Mesendoderm (in vitro differentiated cells): Measurements from ENCODE around the gene FDX2.
A peak's percentile ranks its signal among the peaks of the same experiment; 100 is the strongest.
"Not testable (repeated sequence)": the region's sequence is repeated elsewhere in the genome, so short reads cannot be mapped to it uniquely, and the experiment has no call there.

Experiments used
- DNase-seq: peaks from one replicate; pipeline ENCODE4 v3.0.0; 2013
- H2AK5ac ChIP-seq: 2 replicates; pipeline ENCODE4 v1.6.1; 2013; ENCODE audit warnings: low read length, inconsistent platforms
- H2BK120ac ChIP-seq: 2 replicates; pipeline ENCODE4 v1.6.1; 2013; ENCODE audit warnings: low read depth, mild to moderate bottlenecking, low read length, moderate library complexity, mixed read lengths
- H2BK15ac ChIP-seq: replicated peaks from 2 replicates; pipeline ENCODE4 v1.6.1; 2013; ENCODE audit warnings: low read depth, mild to moderate bottlenecking, moderate library complexity
- H2BK5ac ChIP-seq: 2 replicates; pipeline ENCODE4 v1.6.1; 2013; ENCODE audit warnings: low read length, inconsistent platforms
- H3K18ac ChIP-seq: 2 replicates; pipeline ENCODE4 v1.6.1; 2013; ENCODE audit warnings: mild to moderate bottlenecking, low read length, mixed read lengths
- H3K23ac ChIP-seq: one replicate; pipeline ENCODE4 v1.6.1; 2013; ENCODE audit warnings: low read length
- H3K27ac ChIP-seq: 2 replicates; pipeline ENCODE4 v1.5.1; 2013; ENCODE audit warnings: low read depth, mild to moderate bottlenecking, inconsistent platforms, low read length, moderate library complexity
- H3K27me3 ChIP-seq: 2 replicates; pipeline ENCODE4 v1.6.1; 2013; ENCODE audit warnings: low read length, control low read depth, mild to moderate bottlenecking, inconsistent platforms; ENCODE audit not compliant: insufficient read depth, poor library complexity
- H3K36me3 ChIP-seq: 2 replicates; pipeline ENCODE4 v1.6.1; 2013; ENCODE audit warnings: low read length, inconsistent platforms; ENCODE audit not compliant: control insufficient read depth, insufficient read depth
- H3K4ac ChIP-seq: one replicate; pipeline ENCODE4 v1.6.1; 2013; ENCODE audit warnings: low read depth, mild to moderate bottlenecking, low read length, moderate library complexity
- H3K4me1 ChIP-seq: 2 replicates; pipeline ENCODE4 v1.6.1; 2013; ENCODE audit warnings: low read depth, low read length, inconsistent platforms; ENCODE audit not compliant: control insufficient read depth
- H3K4me2 ChIP-seq: 2 replicates; pipeline ENCODE4 v1.6.1; 2013; ENCODE audit warnings: low read length
- H3K4me3 ChIP-seq: 2 replicates; pipeline ENCODE4 v1.5.1; 2013; ENCODE audit warnings: mild to moderate bottlenecking, low read length
- H3K56ac ChIP-seq: one replicate; pipeline ENCODE4 v1.6.1; 2013; ENCODE audit warnings: low read length
- H3K79me1 ChIP-seq: 2 replicates; pipeline ENCODE4 v1.6.1; 2013; ENCODE audit warnings: low read length, inconsistent platforms
- H3K79me2 ChIP-seq: 2 replicates; pipeline ENCODE4 v1.6.1; 2013; ENCODE audit warnings: mild to moderate bottlenecking, low read length; ENCODE audit not compliant: control insufficient read depth, insufficient read depth
- H3K9ac ChIP-seq: 2 replicates; pipeline ENCODE4 v1.6.1; 2013; ENCODE audit warnings: low read length, inconsistent platforms
- H4K5ac ChIP-seq: one replicate; pipeline ENCODE4 v1.6.1; 2013; ENCODE audit warnings: low read length
- H4K8ac ChIP-seq: one replicate; pipeline ENCODE4 v1.6.1; 2013; ENCODE audit warnings: low read depth, mild to moderate bottlenecking, control low read depth, low read length, moderate library complexity
- WGBS: extraction: QIAGEN DNeasy Blood & Tissue Kit; methylation state at CpG from one replicate; pipeline ENCODE4 v1.1.7; 2013; ENCODE audit warnings: low lambda C conversion rate, missing lambda C conversion rate; ENCODE audit not compliant: insufficient coverage; ENCODE audit errors: extremely low coverage; 5-methylcytosine and 5-hydroxymethylcytosine counted together

Gene FDX2

GRCh38 chr19:10344780-10345179, 29.0 kb upstream of the FDX2 start:
- H3K4me3 ChIP-seq = no peak overlapping the region
- H3K23ac ChIP-seq = no peak overlapping the region
- H2AK5ac ChIP-seq = no peak overlapping the region
- H3K9ac ChIP-seq = no peak overlapping the region
- H3K4me2 ChIP-seq = no peak overlapping the region
- no peaks in the 10 kb centered on the region for H3K79me1 ChIP-seq
- no peak overlapping the region for H3K18ac ChIP-seq
- H3K79me2 ChIP-seq = no peaks in the 10 kb centered on the region
- H3K4ac ChIP-seq = no peak overlapping the region
- H3K56ac ChIP-seq = no peak overlapping the region
- no peaks in the 10 kb centered on the region for H3K4me1 ChIP-seq
- no peak for DNase-seq
- no peaks in the 10 kb centered on the region for H3K36me3 ChIP-seq
- no CpG with 5 or more reads among the region's 10 CpGs for WGBS
- no peak overlapping the region for H3K27ac ChIP-seq
- H4K8ac ChIP-seq = no peak overlapping the region
- H4K5ac ChIP-seq = no peak overlapping the region
- no peak overlapping the region for H2BK15ac ChIP-seq
- no peaks in the 10 kb centered on the region for H3K27me3 ChIP-seq
- no peak overlapping the region for H2BK120ac ChIP-seq
- no peak overlapping the region for H2BK5ac ChIP-seq

GRCh38 chr19:10343495-10343894, 27.7 kb upstream of the FDX2 start:
- H3K23ac ChIP-seq = no peak overlapping the region
- H3K4me2 ChIP-seq = no peak overlapping the region
- H3K56ac ChIP-seq = no peak overlapping the region
- H3K4me1 ChIP-seq = no peaks in the 10 kb centered on the region
- H3K36me3 ChIP-seq = no peaks in the 10 kb centered on the region
- H2AK5ac ChIP-seq = no peak overlapping the region
- H4K8ac ChIP-seq = no peak overlapping the region
- no peak for DNase-seq
- no peak overlapping the region for H2BK15ac ChIP-seq
- H2BK5ac ChIP-seq = no peak overlapping the region
- no peak overlapping the region for H3K4me3 ChIP-seq
- H2BK120ac ChIP-seq = no peak overlapping the region
- no peak overlapping the region for H3K4ac ChIP-seq
- H4K5ac ChIP-seq = no peak overlapping the region
- WGBS = no CpG with 5 or more reads among the region's 2 CpGs
- H3K18ac ChIP-seq = no peak overlapping the region
- no peak overlapping the region for H3K27ac ChIP-seq
- H3K79me2 ChIP-seq = no peaks in the 10 kb centered on the region
- H3K9ac ChIP-seq = no peak overlapping the region
- no peaks in the 10 kb centered on the region for H3K27me3 ChIP-seq
- no peaks in the 10 kb centered on the region for H3K79me1 ChIP-seq

GRCh38 chr19:10339977-10340376, 24.2 kb upstream of the FDX2 start:
- Histone ChIP-seq H2AK5ac (no peak overlapping the region), H3K9ac (no peak overlapping the region), H4K8ac (no peak overlapping the region), H2BK120ac (no peak overlapping the region), H3K18ac (no peak overlapping the region), H3K4me2 (no peak overlapping the region), H4K5ac (no peak overlapping the region), H3K36me3 (no peaks in the 10 kb centered on the region), H3K4ac (no peak overlapping the region), H2BK5ac (no peak overlapping the region), H3K4me3 (no peak overlapping the region), H3K79me2 (no peaks in the 10 kb centered on the region), H3K27me3 (no peaks in the 10 kb centered on the region), H2BK15ac (no peak overlapping the region), H3K56ac (peak overlapping the region; percentile 65), H3K27ac (no peak overlapping the region), H3K79me1 (no peaks in the 10 kb centered on the region), H3K4me1 (no peaks in the 10 kb centered on the region), H3K23ac (no peak overlapping the region)
- no CpG with 5 or more reads among the region's 5 CpGs for WGBS
- no peak for DNase-seq

GRCh38 chr19:10339380-10339960, 23.7 kb upstream of the FDX2 start, which contains the start of gene ICAM3:
Gene ICAM3, minus strand, starts transcription at chr19:10339624. Its CDS starts 10 bp downstream, at chr19:10339614.
- no peaks in the 10 kb centered on the region for H3K79me2 ChIP-seq
- no peak within 1 kb of the TSS for H3K27ac ChIP-seq
- no peak within 1 kb of the TSS for H3K9ac ChIP-seq
- H3K36me3 ChIP-seq = no peaks in the 10 kb centered on the region
- no peak within 1 kb of the TSS for H2BK5ac ChIP-seq
- WGBS = no CpG with 5 or more reads among the region's 14 CpGs
- no peak within 1 kb of the TSS for H3K4me2 ChIP-seq
- no peak within 1 kb of the TSS for H3K4ac ChIP-seq
- H3K4me3 ChIP-seq = no peak within 1 kb of the TSS
- H2BK15ac ChIP-seq = no peak within 1 kb of the TSS
- peak within 1 kb of the TSS; percentile 65 for H3K56ac ChIP-seq
- no peaks in the 10 kb centered on the region for H3K27me3 ChIP-seq
- DNase-seq = no peak
- no peak within 1 kb of the TSS for H2BK120ac ChIP-seq
- no peak within 1 kb of the TSS for H3K18ac ChIP-seq
- peak within 1 kb of the TSS; percentile 56 for H3K23ac ChIP-seq
- H2AK5ac ChIP-seq = no peak within 1 kb of the TSS
- no peak within 1 kb of the TSS for H4K5ac ChIP-seq
- no peaks in the 10 kb centered on the region for H3K79me1 ChIP-seq
- no peak within 1 kb of the TSS for H4K8ac ChIP-seq
- H3K4me1 ChIP-seq = no peaks in the 10 kb centered on the region

GRCh38 chr19:10338940-10339339, 23.1 kb upstream of the FDX2 start:
- H3K4ac ChIP-seq = no peak overlapping the region
- H3K23ac ChIP-seq = no peak overlapping the region
- no peak overlapping the region for H3K9ac ChIP-seq
- no peak overlapping the region for H4K8ac ChIP-seq
- no peak overlapping the region for H4K5ac ChIP-seq
- no peak overlapping the region for H2BK120ac ChIP-seq
- WGBS = no CpG with 5 or more reads among the region's 6 CpGs
- H3K79me2 ChIP-seq = no peaks in the 10 kb centered on the region
- H2BK5ac ChIP-seq = no peak overlapping the region
- no peak for DNase-seq
- no peak overlapping the region for H3K4me3 ChIP-seq
- H3K4me2 ChIP-seq = no peak overlapping the region
- no peak overlapping the region for H2BK15ac ChIP-seq
- no peak overlapping the region for H3K56ac ChIP-seq
- no peaks in the 10 kb centered on the region for H3K79me1 ChIP-seq
- no peaks in the 10 kb centered on the region for H3K27me3 ChIP-seq
- H3K18ac ChIP-seq = no peak overlapping the region
- no peaks in the 10 kb centered on the region for H3K4me1 ChIP-seq
- H2AK5ac ChIP-seq = no peak overlapping the region
- no peak overlapping the region for H3K27ac ChIP-seq
- H3K36me3 ChIP-seq = no peaks in the 10 kb centered on the region

GRCh38 chr19:10336725-10337124, 20.9 kb upstream of the FDX2 start:
- not testable (repeated sequence) for H3K27ac ChIP-seq, DNase-seq, H2AK5ac ChIP-seq, H3K4me3 ChIP-seq, H3K4me2 ChIP-seq, H3K36me3 ChIP-seq, H3K18ac ChIP-seq, H2BK5ac ChIP-seq, H3K4me1 ChIP-seq, H3K9ac ChIP-seq, H3K27me3 ChIP-seq, H4K8ac ChIP-seq, H3K79me1 ChIP-seq, H3K56ac ChIP-seq, H3K23ac ChIP-seq, H3K4ac ChIP-seq, H4K5ac ChIP-seq, H2BK15ac ChIP-seq, H2BK120ac ChIP-seq
- H3K79me2 ChIP-seq = peaks cover 13% of the 10 kb centered on the region
- WGBS = no CpG with 5 or more reads among the region's 9 CpGs
